ACHN (cell line): ENCODE measurements around the gene PIM3.

ENCODE experiments used
- DNase-seq: peaks from one replicate; pipeline ENCODE4 v3.0.0-alpha.2; 2015
- in situ Hi-C: cut with HindIII; loops from 2 replicates; pipeline ENCODE4 v1.10.0; 2017; ENCODE audit warnings: low sequenced_read_pairs, low pct_ligation_motif_present, low pct_unique_long_range_greater_than_20kb

PIM3 gene

DNA sequence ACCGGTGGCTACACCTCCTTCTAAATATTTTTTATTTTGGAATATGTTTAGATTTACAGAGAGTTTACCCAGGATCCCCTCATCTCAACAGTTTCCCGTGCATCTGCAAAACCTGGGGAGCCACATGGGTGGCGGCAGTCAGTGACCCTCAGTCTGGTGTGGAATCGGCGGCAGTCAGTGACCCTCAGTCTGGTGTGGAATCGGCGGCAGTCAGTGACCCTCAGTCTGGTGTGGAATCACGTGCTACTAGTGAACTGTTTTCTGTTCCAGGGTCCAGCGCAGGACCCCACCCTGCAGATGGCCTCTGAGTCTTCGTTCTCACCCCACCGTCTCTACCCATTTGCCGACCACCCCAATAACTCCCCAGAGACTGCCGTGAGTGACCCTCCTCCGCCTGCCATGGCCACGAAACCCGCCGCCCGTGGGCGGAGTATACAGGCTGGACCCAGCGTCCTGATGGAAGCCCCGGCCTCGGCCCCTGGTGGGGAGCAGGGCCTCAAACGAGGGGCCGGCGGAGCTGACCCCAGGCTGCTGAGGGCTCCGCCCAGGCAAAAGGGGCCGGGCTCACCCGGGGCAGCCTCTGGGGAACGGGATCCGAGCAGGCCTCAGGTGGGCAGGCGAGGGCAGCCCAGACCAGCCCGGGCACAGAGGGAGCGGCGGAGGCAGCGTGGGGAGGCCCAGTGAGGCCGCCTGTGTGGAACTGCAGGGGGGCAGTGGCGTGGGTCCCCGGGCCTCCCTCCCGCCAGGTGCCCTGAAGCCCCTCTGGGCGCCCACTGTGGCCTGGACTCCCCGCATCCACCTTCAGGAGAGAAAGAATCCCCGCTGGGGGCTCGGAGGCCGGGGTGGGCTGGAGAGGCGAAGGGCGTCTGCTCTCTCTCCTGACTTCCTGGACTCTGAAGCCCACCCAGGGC lies 49.4 kb downstream of the PIM3 start:
- no peak for DNase-seq
- in situ Hi-C loops = no loop called here

DNA sequence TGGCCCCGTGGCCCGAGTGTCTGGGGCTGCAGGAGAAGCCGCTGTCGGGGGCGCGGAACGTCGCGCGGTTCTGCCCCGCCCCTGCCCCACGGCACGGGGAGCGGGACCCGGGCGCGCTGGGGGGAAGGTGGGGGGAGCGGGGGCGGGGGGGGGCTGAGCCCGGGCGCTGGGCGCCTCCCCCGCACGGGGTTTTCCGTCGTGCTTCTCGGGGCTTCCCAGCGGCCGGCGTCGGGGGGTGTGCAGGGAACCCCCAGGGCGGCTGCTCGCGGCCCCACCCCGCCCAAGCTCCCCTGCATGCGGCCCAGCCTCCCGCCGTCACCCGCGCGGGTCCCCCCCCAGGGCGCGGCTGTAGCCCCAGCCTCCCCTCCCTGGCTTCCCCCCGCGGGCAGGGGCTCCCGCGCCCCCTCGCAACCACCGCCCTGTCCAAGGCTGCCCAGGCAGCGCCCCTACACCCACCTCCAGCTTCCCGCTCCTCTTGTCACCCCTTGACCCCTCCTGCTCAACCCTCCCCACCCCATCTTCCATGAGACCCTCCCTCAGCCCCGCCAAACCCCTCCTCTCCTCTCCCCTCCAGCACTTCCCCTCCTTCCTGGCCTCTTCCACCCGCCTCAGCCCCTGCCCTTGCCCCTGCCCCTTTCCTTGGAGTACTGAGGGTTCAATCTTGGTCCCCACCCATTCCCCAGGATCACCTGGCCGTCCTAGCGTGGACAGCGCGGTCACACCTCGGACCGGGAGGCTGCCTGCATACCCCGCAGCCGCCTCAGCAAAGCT lies 50.3 kb downstream of the PIM3 start:
- no peak for DNase-seq
- in situ Hi-C loops = no loop called here

DNA sequence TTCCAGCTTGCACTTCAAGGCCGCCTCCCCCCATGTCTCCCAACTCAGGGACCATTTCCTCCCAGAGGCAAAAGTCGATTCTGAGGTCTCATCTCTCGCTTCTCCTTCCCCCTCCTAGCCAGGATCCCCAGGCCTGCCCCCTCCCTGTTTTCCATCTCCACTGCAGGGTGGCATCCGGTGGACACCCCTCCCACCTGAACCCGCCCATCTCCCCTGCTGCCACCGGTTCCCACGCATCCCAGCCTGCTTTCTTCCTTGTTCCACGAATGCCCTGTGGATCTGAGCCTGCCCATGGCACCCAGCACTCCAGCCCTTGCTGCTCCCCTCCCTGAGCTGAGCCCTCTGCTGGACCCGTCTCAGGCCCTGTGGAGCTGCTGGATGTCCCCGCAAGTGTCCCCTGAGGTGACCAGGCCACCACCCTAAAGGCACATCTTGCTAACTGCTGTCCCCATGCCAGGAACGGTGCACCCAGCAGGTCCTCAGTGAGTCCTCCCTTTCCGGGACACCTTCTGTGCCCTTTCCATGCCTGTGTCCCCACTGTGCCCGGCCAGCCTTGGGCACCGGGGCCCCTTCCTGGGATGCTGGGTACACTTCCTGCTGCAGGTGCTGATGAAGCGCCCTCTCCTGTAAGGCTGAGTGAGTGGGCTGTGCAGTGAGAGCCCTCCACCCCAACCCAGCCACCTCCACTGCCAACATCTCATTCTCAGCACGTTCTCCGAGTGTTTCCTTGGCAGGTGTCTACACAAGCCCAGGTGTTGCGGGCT lies 51.1 kb downstream of the PIM3 start:
- in situ Hi-C loops = no loop called here
- DNase-seq = no peak

DNA sequence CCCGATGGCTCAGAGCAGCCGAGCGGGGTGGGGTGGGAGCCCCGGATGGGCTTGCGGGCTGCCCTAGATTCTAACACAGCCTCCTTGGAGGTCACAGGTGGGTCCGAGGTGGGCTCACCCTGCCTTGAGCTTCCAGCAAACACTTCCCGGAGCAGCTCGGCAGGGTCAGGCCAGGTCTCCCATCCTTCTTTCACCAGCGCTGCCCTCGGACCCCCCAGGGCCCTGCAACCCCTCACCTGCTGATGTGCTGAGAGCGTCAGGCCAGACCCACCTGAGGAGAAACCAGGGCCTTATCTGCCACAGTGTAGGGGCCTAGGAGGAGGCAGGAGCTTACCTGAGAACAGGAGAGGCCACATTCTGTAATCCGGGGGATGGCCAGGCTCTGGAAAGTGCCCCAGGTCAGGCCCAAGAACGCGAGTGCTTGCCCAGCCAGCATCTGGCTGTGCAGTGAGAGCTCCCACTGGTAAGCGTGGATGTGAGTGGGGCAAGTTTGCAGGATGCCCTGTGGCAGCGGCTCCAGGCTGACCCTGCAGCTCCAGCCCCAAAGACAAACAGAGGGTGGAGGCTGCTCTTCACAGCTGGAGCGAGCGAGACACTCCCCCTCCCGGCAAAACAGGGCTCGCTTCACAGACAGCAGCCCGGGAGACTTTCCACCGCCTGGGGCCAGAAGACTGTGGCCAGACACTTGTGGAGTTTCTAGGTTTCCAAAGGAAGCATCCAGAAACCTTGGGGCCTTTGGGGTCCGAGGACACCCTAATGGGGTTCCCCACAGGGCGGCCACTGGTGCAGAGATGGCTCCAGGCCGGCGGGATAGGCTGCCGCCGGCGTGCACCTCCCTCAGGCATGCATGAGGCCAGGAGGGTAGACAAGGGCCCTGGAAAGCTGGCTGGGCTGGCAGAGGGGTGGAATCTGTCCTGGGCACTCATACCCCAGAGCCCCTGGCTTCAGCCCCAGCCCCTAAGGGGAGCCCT lies 51.9 kb downstream of the PIM3 start, which contains the start of gene IL17REL:
IL17REL (minus strand) TSS at position 555 of the 971 bp plus-strand sequence; CDS start at position 436, 119 bp downstream.
- no peak for DNase-seq
- in situ Hi-C loops = no loop called here
